DND-41 (cell line): ENCODE measurements around the gene MAP3K1.

Experiments used
- ATAC-seq: fragments of 200-7000 bp; cut with Tn5 transposase; 3 replicates; pipeline ENCODE4 v1.9.1; 2021; ENCODE audit warnings: low read depth; ENCODE audit not compliant: insufficient read depth
- DNase-seq: peaks from one replicate; pipeline ENCODE4 v3.0.0-alpha.2; 2020
- H2AFZ ChIP-seq: 2 replicates; pipeline ENCODE4 v1.6.0; 2012; ENCODE audit warnings: low read depth, low read length
- H3K27ac ChIP-seq: 2 replicates; pipeline ENCODE4 v1.5.1; 2012; ENCODE audit warnings: low read length, inconsistent platforms
- H3K27me3 ChIP-seq: fragments of 200-600 bp; sonication (generic); 2 replicates; pipeline ENCODE4 v1.6.0; 2012; ENCODE audit warnings: low read length, mild to moderate bottlenecking, inconsistent platforms; ENCODE audit not compliant: insufficient read depth, poor library complexity
- H3K36me3 ChIP-seq: 2 replicates; pipeline ENCODE4 v1.5.1; 2012; ENCODE audit warnings: low read length, inconsistent platforms; ENCODE audit not compliant: insufficient read depth
- H3K4me1 ChIP-seq: 2 replicates; pipeline ENCODE4 v1.5.1; 2012; ENCODE audit warnings: mild to moderate bottlenecking, low read length; ENCODE audit not compliant: insufficient read depth
- H3K4me2 ChIP-seq: 2 replicates; pipeline ENCODE4 v1.6.0; 2012; ENCODE audit warnings: mild to moderate bottlenecking, moderate library complexity, low read length, inconsistent platforms; ENCODE audit not compliant: insufficient read depth
- H3K4me3 ChIP-seq, 2 experiments: fragments of 200-600 bp in 1 of 2; shearing (Covaris generic) in 1 of 2; 2 replicates each; pipeline ENCODE4 v1.5.1; 2012 to 2016; ENCODE audit warnings: inconsistent platforms in 2 of 2, low read length in 2 of 2, mild to moderate bottlenecking in 2 of 2, low read depth in 1 of 2, moderate library complexity in 1 of 2
- H3K79me2 ChIP-seq: 2 replicates; pipeline ENCODE4 v1.6.0; 2012; ENCODE audit warnings: low read length, inconsistent platforms; ENCODE audit not compliant: insufficient read depth
- H3K9ac ChIP-seq: 2 replicates; pipeline ENCODE4 v1.6.0; 2012; ENCODE audit warnings: low read depth, mild to moderate bottlenecking, inconsistent platforms, low read length, moderate library complexity
- H3K9me3 ChIP-seq: 2 replicates; pipeline ENCODE4 v1.5.1; 2012; ENCODE audit warnings: low read length, moderate library complexity, mild to moderate bottlenecking, inconsistent platforms; ENCODE audit not compliant: insufficient read depth, severe bottlenecking
- H4K20me1 ChIP-seq: 2 replicates; pipeline ENCODE4 v1.6.0; 2012; ENCODE audit warnings: low read length; ENCODE audit not compliant: insufficient read depth
- EZH2 ChIP-seq: IDR thresholded peaks from 3 replicates; pipeline ENCODE4 v1.6.1; 2012; ENCODE audit warnings: borderline replicate concordance, low read depth, mild to moderate bottlenecking, moderate library complexity, low read length, inconsistent platforms; ENCODE audit not compliant: severe bottlenecking
- TF ChIP-seq, protein P1 (sequence below): IDR thresholded peaks from 2 replicates; pipeline ENCODE4 v1.5.1; 2012; ENCODE audit warnings: borderline replicate concordance, low read length, moderate library complexity, mild to moderate bottlenecking; ENCODE audit not compliant: poor library complexity, severe bottlenecking; ENCODE audit errors: extremely low read depth

MAP3K1 gene

DNA sequence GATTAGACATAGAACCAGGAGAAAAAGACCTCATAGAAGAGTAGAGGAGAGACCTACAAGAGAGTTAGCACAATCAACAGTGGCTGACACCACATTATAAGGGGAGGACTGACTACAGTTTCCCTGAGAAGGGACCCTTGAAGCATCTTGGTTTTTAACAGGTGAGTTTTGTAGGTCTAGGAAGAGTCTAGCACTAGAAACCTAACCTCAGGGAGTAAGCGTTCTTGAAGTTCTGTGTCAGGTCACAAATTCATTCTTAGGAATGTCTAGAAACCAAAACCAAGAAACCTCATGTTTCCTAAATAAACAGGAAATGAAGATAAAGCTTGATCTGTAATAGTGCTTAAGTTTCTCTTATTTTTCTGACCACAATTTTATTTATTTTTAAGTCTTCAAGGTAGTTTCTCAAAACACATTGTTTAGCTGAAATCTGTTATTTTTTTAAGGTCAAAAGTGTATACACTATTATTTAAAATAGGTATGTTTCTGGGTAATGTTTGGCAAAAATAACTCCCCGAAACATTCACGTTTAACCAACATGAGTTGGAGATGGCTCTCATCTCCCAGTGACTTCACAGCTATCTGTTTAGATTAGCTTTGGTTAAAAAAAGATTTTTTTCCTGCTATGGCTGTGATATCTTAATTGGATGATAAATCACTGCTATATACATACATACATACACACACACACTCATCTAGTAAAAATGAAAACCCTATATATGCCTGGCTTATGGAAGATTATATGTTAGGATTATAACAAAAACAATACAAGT is 37.1 kb downstream of the MAP3K1 start:
- TF ChIP-seq, protein P1, sequence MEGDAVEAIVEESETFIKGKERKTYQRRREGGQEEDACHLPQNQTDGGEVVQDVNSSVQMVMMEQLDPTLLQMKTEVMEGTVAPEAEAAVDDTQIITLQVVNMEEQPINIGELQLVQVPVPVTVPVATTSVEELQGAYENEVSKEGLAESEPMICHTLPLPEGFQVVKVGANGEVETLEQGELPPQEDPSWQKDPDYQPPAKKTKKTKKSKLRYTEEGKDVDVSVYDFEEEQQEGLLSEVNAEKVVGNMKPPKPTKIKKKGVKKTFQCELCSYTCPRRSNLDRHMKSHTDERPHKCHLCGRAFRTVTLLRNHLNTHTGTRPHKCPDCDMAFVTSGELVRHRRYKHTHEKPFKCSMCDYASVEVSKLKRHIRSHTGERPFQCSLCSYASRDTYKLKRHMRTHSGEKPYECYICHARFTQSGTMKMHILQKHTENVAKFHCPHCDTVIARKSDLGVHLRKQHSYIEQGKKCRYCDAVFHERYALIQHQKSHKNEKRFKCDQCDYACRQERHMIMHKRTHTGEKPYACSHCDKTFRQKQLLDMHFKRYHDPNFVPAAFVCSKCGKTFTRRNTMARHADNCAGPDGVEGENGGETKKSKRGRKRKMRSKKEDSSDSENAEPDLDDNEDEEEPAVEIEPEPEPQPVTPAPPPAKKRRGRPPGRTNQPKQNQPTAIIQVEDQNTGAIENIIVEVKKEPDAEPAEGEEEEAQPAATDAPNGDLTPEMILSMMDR = no peak
- TF ChIP-seq EZH2 = no peak
- H3K79me2 ChIP-seq = no peaks in the 10 kb centered on the region
- H3K9me3 ChIP-seq = no peaks in the 10 kb centered on the region
- H3K4me2 ChIP-seq = no peak overlapping the region
- peaks cover 8% of the 10 kb centered on the region for H3K4me1 ChIP-seq
- H3K9ac ChIP-seq = no peak overlapping the region
- no peak overlapping the region for H2AFZ ChIP-seq
- DNase-seq (no peak), ATAC-seq (no peak; the same call in 2 of the 3 replicates)
- no peak overlapping the region for H3K4me3 ChIP-seq
- no peaks in the 10 kb centered on the region for H3K27me3 ChIP-seq
- no peak overlapping the region for H3K27ac ChIP-seq
- no peaks in the 10 kb centered on the region for H3K36me3 ChIP-seq
- peaks cover 4% of the 10 kb centered on the region; the same call in 1 of the 2 replicates for H4K20me1 ChIP-seq

DNA sequence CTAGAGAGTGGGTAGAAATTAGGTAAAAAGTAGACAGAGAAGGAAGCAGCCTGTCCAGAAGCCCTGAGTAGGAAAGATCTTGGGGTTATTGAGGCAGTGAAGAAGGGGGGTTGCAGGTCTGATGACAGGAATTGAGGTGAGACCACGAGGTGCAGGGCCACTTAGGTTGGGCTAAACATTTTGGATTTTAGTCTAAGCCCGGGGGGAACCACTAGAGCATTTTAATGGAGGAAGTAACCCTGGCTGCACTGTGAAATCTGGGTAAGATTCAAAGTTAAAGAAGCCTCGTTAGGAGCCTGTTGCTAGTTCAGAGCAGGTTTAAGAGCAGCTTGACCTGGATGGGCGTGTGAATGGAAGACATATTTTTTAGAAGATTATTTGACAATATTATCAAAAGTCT is 38.3 kb downstream of the MAP3K1 start:
- Histone ChIP-seq H3K4me1 (peaks cover 8% of the 10 kb centered on the region), H3K79me2 (no peaks in the 10 kb centered on the region), H2AFZ (no peak overlapping the region), H3K9ac (no peak overlapping the region), H3K27me3 (no peaks in the 10 kb centered on the region), H3K27ac (no peak overlapping the region), H3K36me3 (no peaks in the 10 kb centered on the region), H4K20me1 (peaks cover 4% of the 10 kb centered on the region; the same call in 1 of the 2 replicates), H3K4me2 (no peak overlapping the region), H3K4me3 (no peak overlapping the region), H3K9me3 (no peaks in the 10 kb centered on the region)
- TF ChIP-seq, protein P1 = no peak
- no peak for TF ChIP-seq EZH2
- DNase-seq (no peak), ATAC-seq (no peak)

DNA sequence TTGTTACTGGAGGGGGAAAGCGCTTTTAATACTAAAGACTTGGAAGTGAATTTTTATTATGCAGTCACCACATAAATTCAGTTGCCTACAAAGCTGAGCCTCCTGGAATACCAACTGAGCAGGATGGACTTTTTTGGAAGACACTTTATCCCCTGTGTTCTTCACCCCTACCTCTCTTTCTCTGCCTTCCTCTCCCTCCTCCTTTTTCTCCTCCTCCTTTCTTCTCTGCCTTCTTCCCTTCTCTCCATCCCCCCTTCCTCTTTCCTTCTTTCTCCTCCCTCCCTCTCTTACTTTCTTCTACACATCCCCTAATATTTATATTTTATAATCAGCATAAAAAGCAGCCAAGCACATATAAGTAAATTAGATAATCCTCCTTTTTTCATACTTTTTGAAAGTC is 39.6 kb downstream of the MAP3K1 start:
- Histone ChIP-seq H3K79me2 (no peaks in the 10 kb centered on the region), H3K9me3 (no peaks in the 10 kb centered on the region), H3K4me1 (peaks cover 8% of the 10 kb centered on the region), H2AFZ (no peak overlapping the region), H3K27ac (no peak overlapping the region), H3K4me3 (no peak overlapping the region), H3K27me3 (no peaks in the 10 kb centered on the region), H3K9ac (no peak overlapping the region), H3K4me2 (no peak overlapping the region), H3K36me3 (no peaks in the 10 kb centered on the region), H4K20me1 (peaks cover 4% of the 10 kb centered on the region; the same call in 1 of the 2 replicates)
- TF ChIP-seq EZH2 = no peak
- TF ChIP-seq, protein P1 = no peak
- no peak for DNase-seq
- ATAC-seq = no peak
